HepG2 (cell line): Measurements from ENCODE around the gene LRRC42. TPM values are rescaled to one million over a fixed set of nuclear protein-coding genes. Genes with fewer than 3 reads are reported as not detected.

Experiments
- ATF7 ChIP-seq, 2 experiments: fragments of 450-650 bp in 1 of 2; sonication (generic) in 1 of 2; formaldehyde crosslinking in 1 of 2; IDR thresholded peaks; 2 replicates each; pipeline versions ENCODE4 v1.4.0 to v1.6.1; 2016 to 2020; ENCODE audit warnings: antibody characterized with exemption in 1 of 2, mild to moderate bottlenecking in 1 of 2, missing genetic modification reagents in 1 of 2
- BCL6 ChIP-seq: IDR thresholded peaks from 2 replicates; pipeline ENCODE4 v1.6.1; 2016; ENCODE audit warnings: missing genetic modification reagents, missing compliant biosample characterization
- CEBPB ChIP-seq: IDR thresholded peaks from 2 replicates; pipeline ENCODE4 v1.6.1; 2011; ENCODE audit warnings: low read depth, low read length, improper control_type of control experiment, borderline replicate concordance
- DPF2 ChIP-seq: sonication (generic); formaldehyde crosslinking; IDR thresholded peaks from 2 replicates; pipeline ENCODE4 v1.4.0; 2020; ENCODE audit warnings: mild to moderate bottlenecking, low read depth, missing genetic modification reagents, borderline replicate concordance
- GLMP ChIP-seq: sonication (generic); formaldehyde crosslinking; IDR thresholded peaks from 2 replicates; pipeline ENCODE4 v1.9.0; 2021; ENCODE audit warnings: missing genetic modification reagents, mild to moderate bottlenecking, borderline replicate concordance
- HNRNPL ChIP-seq: fragments of 200-400 bp; formaldehyde crosslinking; IDR thresholded peaks from 2 replicates; pipeline ENCODE4 v1.6.1; 2017; ENCODE audit warnings: mild to moderate bottlenecking, low read depth, low read length
- HOXA5 ChIP-seq: sonication (generic); formaldehyde crosslinking; IDR thresholded peaks from 2 replicates; pipeline ENCODE4 v1.4.0; 2020; ENCODE audit warnings: missing genetic modification reagents
- KLF9 ChIP-seq: IDR thresholded peaks from 2 replicates; pipeline ENCODE4 v1.6.1; 2016; ENCODE audit warnings: low read depth
- MEIS1 ChIP-seq: sonication (generic); formaldehyde crosslinking; IDR thresholded peaks from 2 replicates; pipeline ENCODE4 v1.9.0; 2021; ENCODE audit warnings: mild to moderate bottlenecking, missing genetic modification reagents, moderate library complexity, borderline replicate concordance
- MIXL1 ChIP-seq: IDR thresholded peaks from 2 replicates; pipeline ENCODE4 v1.6.1; 2016
- NBN ChIP-seq: fragments of 450-650 bp; conservative IDR thresholded peaks from 2 replicates; pipeline ENCODE4 v1.6.1; 2017
- NFIC ChIP-seq: IDR thresholded peaks from 2 replicates; pipeline ENCODE4 v1.6.1; 2012; ENCODE audit warnings: mild to moderate bottlenecking, low read length, inconsistent platforms
- PHF8 ChIP-seq: sonication (generic); formaldehyde crosslinking; IDR thresholded peaks from 2 replicates; pipeline ENCODE4 v1.5.0; 2020; ENCODE audit warnings: missing genetic modification reagents
- RELA ChIP-seq: sonication (generic); formaldehyde crosslinking; IDR thresholded peaks from 2 replicates; pipeline ENCODE4 v1.4.0; 2020; ENCODE audit warnings: missing genetic modification reagents
- REPIN1 ChIP-seq: sonication (generic); formaldehyde crosslinking; IDR thresholded peaks from 2 replicates; pipeline ENCODE4 v1.8.0; 2022; ENCODE audit warnings: missing genetic modification reagents, low read depth, mild to moderate bottlenecking, borderline replicate concordance
- RFX3 ChIP-seq: IDR thresholded peaks from 2 replicates; pipeline ENCODE4 v1.6.1; 2016; ENCODE audit warnings: missing biosample characterization, missing genetic modification reagents
- TBX3 ChIP-seq: fragments of 450-650 bp; IDR thresholded peaks from 2 replicates; pipeline ENCODE4 v1.6.1; 2017; ENCODE audit warnings: antibody characterized with exemption, mild to moderate bottlenecking, inconsistent platforms, borderline replicate concordance
- ZBTB7A ChIP-seq: sonication (generic); formaldehyde crosslinking; IDR thresholded peaks from 2 replicates; pipeline ENCODE4 v1.8.0; 2022; ENCODE audit warnings: mild to moderate bottlenecking, missing genetic modification reagents
- ZNF569 ChIP-seq: sonication (generic); formaldehyde crosslinking; IDR thresholded peaks from 2 replicates; pipeline ENCODE4 v1.5.0; 2020; ENCODE audit warnings: mild to moderate bottlenecking, missing genetic modification reagents, moderate library complexity, borderline replicate concordance
- ZNF614 ChIP-seq: IDR thresholded peaks from 2 replicates; pipeline ENCODE4 v1.6.1; 2018; ENCODE audit warnings: missing biosample characterization, missing genetic modification reagents, inconsistent platforms, borderline replicate concordance
- ZNF883 ChIP-seq: sonication (generic); formaldehyde crosslinking; IDR thresholded peaks from 2 replicates; pipeline ENCODE4 v1.5.1; 2020; ENCODE audit warnings: mild to moderate bottlenecking, missing genetic modification reagents; ENCODE audit errors: not compliant biosample characterization
- polyA plus RNA-seq, 8 experiments: library from polyadenylated mRNA; depleted of rRNA in 3 of 8; stranded (reverse) in 7 of 8; unstranded in 1 of 8; fragments of >200 nt; fragmentation: Illumina TruSeq in 4 of 8; extraction: Trizol in 4 of 8; gene quantifications; 2 replicates each; pipeline versions ENCODE4 v1.2.1 to v1.2.3, GENCODE V29; 2011 to 2016; ENCODE audit warnings: low read depth in 4 of 8, missing spikeins in 1 of 8, mixed read lengths in 1 of 8; ENCODE audit not compliant: insufficient read depth in 1 of 8
- total RNA-seq, 5 experiments: library from RNA; depleted of rRNA; stranded (reverse); fragments of >200 nt; fragmentation: Illumina TruSeq; extraction: Trizol; gene quantifications; 2 replicates each; pipeline ENCODE4 v1.2.3, GENCODE V29; 2016; ENCODE audit warnings: low read depth in 1 of 5
- TF ChIP-seq, protein P1 (sequence below): sonication (generic); formaldehyde crosslinking; IDR thresholded peaks from 2 replicates; pipeline ENCODE4 v1.8.0; 2022; ENCODE audit warnings: mild to moderate bottlenecking, missing genetic modification reagents, borderline replicate concordance
- TF ChIP-seq, protein P2 (sequence below): sonication (generic); formaldehyde crosslinking; IDR thresholded peaks from 2 replicates; pipeline ENCODE4 v1.8.1; 2022; ENCODE audit warnings: mild to moderate bottlenecking, missing genetic modification reagents
- TF ChIP-seq, protein P3 (sequence below): sonication (generic); formaldehyde crosslinking; IDR thresholded peaks from 2 replicates; pipeline ENCODE4 v1.8.0; 2022; ENCODE audit warnings: missing genetic modification reagents, mild to moderate bottlenecking, moderate library complexity, borderline replicate concordance

LRRC42 gene
- total and polyA plus RNA-seq, 2 of the 13 experiments (the other 11 are each of a cell fraction or from before 2014, with no cell fraction given): 30.6 to 43.6 TPM

GRCh38 chr1:54016343-54017282 lies 70.5 kb downstream of the LRRC42 start (continued):
- TF ChIP-seq BCL6 (CRISPR knock-in tag) (peak; percentile 82), DPF2 (CRISPR knock-in tag) (peak; percentile 60), HOXA5 (no peak), MEIS1 (CRISPR knock-in tag) (no peak; the same call in 1 of the 2 replicates), KLF9 (no peak), GLMP (CRISPR knock-in tag) (no peak), TBX3 (no peak), ZBTB7A (CRISPR knock-in tag) (no peak), ZNF614 (CRISPR knock-in tag) (no peak; the same call in 1 of the 2 replicates), ZNF569 (no peak), NFIC (no peak), ATF7 (IDR thresholded peaks at IDR 0.05) (no peak), ATF7 (CRISPR knock-in tag; IDR thresholded peaks at IDR 0.05) (peak; percentile 26; the same call in 1 of the 2 replicates), RFX3 (CRISPR knock-in tag) (no peak), CEBPB (peak; percentile 95), ZNF883 (CRISPR knock-in tag) (no peak), REPIN1 (0 out of 2 replicates have a peak, but pooled peaks have one; percentile 24), MIXL1 (CRISPR knock-in tag) (no peak), PHF8 (no peak), HNRNPL (no peak), RELA (CRISPR knock-in tag) (no peak), NBN (no peak)
- TF ChIP-seq, protein P1, sequence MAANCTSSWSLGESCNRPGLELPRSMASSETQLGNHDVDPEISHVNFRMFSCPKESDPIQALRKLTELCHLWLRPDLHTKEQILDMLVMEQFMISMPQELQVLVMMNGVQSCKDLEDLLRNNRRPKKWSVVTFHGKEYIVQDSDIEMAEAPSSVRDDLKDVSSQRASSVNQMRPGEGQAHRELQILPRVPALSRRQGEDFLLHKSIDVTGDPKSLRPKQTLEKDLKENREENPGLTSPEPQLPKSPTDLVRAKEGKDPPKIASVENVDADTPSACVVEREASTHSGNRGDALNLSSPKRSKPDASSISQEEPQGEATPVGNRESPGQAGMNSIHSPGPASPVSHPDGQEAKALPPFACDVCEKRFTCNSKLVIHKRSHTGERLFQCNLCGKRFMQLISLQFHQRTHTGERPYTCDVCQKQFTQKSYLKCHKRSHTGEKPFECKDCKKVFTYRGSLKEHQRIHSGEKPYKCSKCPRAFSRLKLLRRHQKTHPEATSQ (CRISPR knock-in tag): no peak
- TF ChIP-seq, protein P2, sequence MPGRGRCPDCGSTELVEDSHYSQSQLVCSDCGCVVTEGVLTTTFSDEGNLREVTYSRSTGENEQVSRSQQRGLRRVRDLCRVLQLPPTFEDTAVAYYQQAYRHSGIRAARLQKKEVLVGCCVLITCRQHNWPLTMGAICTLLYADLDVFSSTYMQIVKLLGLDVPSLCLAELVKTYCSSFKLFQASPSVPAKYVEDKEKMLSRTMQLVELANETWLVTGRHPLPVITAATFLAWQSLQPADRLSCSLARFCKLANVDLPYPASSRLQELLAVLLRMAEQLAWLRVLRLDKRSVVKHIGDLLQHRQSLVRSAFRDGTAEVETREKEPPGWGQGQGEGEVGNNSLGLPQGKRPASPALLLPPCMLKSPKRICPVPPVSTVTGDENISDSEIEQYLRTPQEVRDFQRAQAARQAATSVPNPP: no peak
- TF ChIP-seq, protein P3, sequence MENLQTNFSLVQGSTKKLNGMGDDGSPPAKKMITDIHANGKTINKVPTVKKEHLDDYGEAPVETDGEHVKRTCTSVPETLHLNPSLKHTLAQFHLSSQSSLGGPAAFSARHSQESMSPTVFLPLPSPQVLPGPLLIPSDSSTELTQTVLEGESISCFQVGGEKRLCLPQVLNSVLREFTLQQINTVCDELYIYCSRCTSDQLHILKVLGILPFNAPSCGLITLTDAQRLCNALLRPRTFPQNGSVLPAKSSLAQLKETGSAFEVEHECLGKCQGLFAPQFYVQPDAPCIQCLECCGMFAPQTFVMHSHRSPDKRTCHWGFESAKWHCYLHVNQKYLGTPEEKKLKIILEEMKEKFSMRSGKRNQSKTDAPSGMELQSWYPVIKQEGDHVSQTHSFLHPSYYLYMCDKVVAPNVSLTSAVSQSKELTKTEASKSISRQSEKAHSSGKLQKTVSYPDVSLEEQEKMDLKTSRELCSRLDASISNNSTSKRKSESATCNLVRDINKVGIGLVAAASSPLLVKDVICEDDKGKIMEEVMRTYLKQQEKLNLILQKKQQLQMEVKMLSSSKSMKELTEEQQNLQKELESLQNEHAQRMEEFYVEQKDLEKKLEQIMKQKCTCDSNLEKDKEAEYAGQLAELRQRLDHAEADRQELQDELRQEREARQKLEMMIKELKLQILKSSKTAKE (CRISPR knock-in tag): peak; percentile 60; the same call in 1 of the 2 replicates
